GM10248 (cell line): ENCODE measurements around the gene CYP2U1.

ENCODE experiments used
- CTCF ChIA-PET: fragments of 300-600 bp; sonication (Branson Sonifier 250); formaldehyde crosslinking; extraction: SDS; loops from one replicate; lab custom pipeline; 2021; ENCODE audit warnings: antibody characterized with exemption; lab: Yijun Ruan, JAX
- POLR2A ChIA-PET: fragments of 350-650 bp; sonication (Branson Sonifier 250); formaldehyde crosslinking; extraction: SDS; loops from one replicate; lab custom pipeline; 2020; ENCODE audit warnings: antibody characterized with exemption; lab: Yijun Ruan, JAX
- DNase-seq: peaks from one replicate; pipeline ENCODE4 v3.0.0; 2012; ENCODE audit errors: extremely low spot score
- TF ChIP-seq, protein P1 (sequence below): IDR thresholded peaks from 2 replicates; pipeline ENCODE4 v1.5.1; 2012; ENCODE audit warnings: mild to moderate bottlenecking, low read depth; ENCODE audit errors: extremely low read depth, missing control alignments, control extremely low read depth

Gene CYP2U1

DNA sequence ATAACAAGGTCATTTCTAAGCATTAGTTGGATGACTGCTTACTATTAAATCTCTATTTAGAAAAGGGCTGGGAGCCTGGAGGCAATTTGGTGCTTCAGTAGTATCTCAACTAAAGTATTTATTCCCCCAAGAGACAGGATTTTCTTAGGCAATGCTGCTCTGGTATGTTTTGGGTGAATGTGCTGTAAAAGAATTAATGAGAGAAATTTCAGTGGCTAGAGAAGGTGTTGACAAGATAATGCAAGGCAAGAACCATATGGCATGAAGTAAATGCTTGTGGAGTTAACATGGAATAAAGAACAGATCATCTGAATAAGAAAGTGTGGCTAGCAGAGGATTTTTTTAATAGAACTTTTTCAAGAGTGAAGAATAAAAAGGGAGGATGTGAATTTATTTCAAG is 3.9 kb downstream of the CYP2U1 start:
- CTCF ChIA-PET: no interaction called here
- POLR2A ChIA-PET: no interaction called here
- DNase-seq: no peak
- TF ChIP-seq, protein P1, sequence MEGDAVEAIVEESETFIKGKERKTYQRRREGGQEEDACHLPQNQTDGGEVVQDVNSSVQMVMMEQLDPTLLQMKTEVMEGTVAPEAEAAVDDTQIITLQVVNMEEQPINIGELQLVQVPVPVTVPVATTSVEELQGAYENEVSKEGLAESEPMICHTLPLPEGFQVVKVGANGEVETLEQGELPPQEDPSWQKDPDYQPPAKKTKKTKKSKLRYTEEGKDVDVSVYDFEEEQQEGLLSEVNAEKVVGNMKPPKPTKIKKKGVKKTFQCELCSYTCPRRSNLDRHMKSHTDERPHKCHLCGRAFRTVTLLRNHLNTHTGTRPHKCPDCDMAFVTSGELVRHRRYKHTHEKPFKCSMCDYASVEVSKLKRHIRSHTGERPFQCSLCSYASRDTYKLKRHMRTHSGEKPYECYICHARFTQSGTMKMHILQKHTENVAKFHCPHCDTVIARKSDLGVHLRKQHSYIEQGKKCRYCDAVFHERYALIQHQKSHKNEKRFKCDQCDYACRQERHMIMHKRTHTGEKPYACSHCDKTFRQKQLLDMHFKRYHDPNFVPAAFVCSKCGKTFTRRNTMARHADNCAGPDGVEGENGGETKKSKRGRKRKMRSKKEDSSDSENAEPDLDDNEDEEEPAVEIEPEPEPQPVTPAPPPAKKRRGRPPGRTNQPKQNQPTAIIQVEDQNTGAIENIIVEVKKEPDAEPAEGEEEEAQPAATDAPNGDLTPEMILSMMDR: no peak

DNA sequence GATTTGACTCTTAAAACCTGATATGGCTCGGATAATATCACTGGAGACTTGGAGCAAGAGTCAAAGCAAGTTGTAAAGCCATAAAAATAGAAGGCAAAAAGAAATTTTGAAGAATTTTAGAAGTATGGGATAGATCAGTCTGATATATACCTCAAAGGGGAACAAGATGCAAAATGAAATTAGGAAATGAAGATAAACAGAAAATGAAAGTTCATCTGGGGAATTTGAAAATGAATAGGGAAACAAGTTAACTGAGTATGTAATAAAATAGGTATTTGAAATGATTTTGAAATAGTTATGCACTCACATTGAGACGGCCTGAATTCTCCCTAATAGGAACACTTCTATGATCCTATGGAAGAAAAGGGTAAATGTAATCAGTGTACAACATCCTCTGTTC is 5.7 kb downstream of the CYP2U1 start:
- ChIA-PET POLR2A (no interaction called here), CTCF (no interaction called here)
- TF ChIP-seq, protein P1: no peak
- DNase-seq: peak; percentile 26

- CTCF ChIA-PET: no interaction called here
- no peak for DNase-seq
These were observed 8.0 kb downstream of the CYP2U1 start for GRCh38 chr4:107939307-107939706.

GRCh38 chr4:107945809-107946208 is 14.5 kb downstream of the CYP2U1 start:
- TF ChIP-seq, protein P1: no peak
- no peak for DNase-seq
- POLR2A ChIA-PET: no interaction called here
- CTCF ChIA-PET: no interaction called here

More at GRCh38 chr4:107939307-107939706, 8.0 kb downstream of the CYP2U1 start:
- TF ChIP-seq, protein P1: no peak
- POLR2A ChIA-PET: no interaction called here

GRCh38 chr4:107950746-107951540 is 19.6 kb downstream of the CYP2U1 start:
- CTCF ChIA-PET: no interaction called here
- TF ChIP-seq, protein P1: no peak
- DNase-seq: no peak
- POLR2A ChIA-PET: no interaction called here

DNA sequence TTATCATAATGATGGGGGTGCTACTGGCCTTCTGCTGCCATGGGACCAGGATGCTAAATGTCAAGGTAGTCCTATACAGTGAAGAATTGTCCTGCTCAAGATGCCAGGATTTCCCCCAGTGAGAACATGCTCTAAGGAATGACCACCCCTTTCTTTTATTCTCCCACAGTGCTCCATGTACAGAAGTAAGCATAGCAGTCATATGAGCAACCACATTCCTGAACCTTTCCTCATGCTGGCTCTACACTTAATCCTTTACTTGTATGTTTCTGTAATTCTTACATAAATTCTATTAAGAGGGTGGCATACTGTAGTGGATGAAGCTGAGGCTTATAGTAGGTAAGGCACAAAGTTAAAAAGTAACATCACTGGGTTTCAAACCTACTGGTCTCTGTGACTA is 20.2 kb downstream of the CYP2U1 start:
- no peak for DNase-seq
- TF ChIP-seq, protein P1: no peak
- ChIA-PET CTCF (no interaction called here), POLR2A (no interaction called here)
